GM13977 (cell line): ENCODE data around the gene CROCC2.

Source experiments
- DNase-seq: peaks from one replicate; pipeline ENCODE4 v3.0.0; 2012; ENCODE audit warnings: low spot score
- CTCF ChIP-seq: IDR thresholded peaks from 2 replicates; pipeline ENCODE4 v1.5.1; 2012; ENCODE audit warnings: mild to moderate bottlenecking, control low read depth; ENCODE audit not compliant: insufficient read depth; ENCODE audit errors: extremely low read depth, missing control alignments
- in situ Hi-C: fragments of 300-500 bp; cut with MboI; formaldehyde crosslinking; loops from one replicate; pipeline ENCODE4 v1.12.0; 2022; ENCODE audit warnings: low sequenced_read_pairs, low pct_unique_long_range_greater_than_20kb, mixed read lengths, inconsistent platforms; ENCODE audit not compliant: unreplicated experiment

CROCC2 gene

GRCh38 chr2:240914645-240915525 is 8.7 kb downstream of the CROCC2 start:
- no peak for TF ChIP-seq CTCF
- in situ Hi-C loops: no loop called here
- no peak for DNase-seq

GRCh38 chr2:240915526-240916341 is 9.6 kb downstream of the CROCC2 start:
- TF ChIP-seq CTCF: no peak

GRCh38 chr2:240916571-240917008 is 10.5 kb downstream of the CROCC2 start:
- TF ChIP-seq CTCF: no peak
- DNase-seq: no peak
- in situ Hi-C loops: no loop called here

More at GRCh38 chr2:240915526-240916341, 9.6 kb downstream of the CROCC2 start:
- DNase-seq: no peak
- in situ Hi-C loops: no loop called here

- TF ChIP-seq CTCF: no peak
- in situ Hi-C loops: no loop called here
- no peak for DNase-seq
These were observed 11.0 kb downstream of the CROCC2 start for GRCh38 chr2:240917009-240917683.

- TF ChIP-seq CTCF: no peak
- no peak for DNase-seq
- in situ Hi-C loops: no loop called here
These were observed 11.6 kb downstream of the CROCC2 start for GRCh38 chr2:240917684-240918257.

GRCh38 chr2:240918258-240919091 is 12.3 kb downstream of the CROCC2 start:
- no peak for TF ChIP-seq CTCF
- in situ Hi-C loops: no loop called here
- no peak for DNase-seq
